NCI-H1436 (cell line): ENCODE results near the gene C1orf105.

Experiments used
- DNase-seq: peaks from one replicate; lab custom pipeline; 2025; lab: John Stamatoyannopoulos, UW

Gene C1orf105

DNA sequence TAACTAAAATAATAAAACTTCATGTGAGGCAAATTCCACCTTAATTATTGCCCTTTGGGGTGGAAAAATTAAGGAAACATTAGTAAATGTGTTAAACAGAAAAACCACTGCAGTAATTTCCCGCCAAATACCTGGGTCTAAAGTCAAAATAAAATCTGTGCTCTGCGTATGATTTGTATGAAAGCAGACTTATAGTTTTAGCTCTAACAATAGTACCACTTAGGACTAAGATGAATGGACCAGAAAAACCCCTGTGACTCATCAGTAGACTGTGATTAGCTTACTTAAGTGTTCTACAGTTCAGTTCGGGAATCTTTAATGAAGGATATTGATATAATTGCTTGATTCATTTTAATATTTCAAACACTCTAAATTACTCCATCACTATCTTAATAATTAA, 23.3 kb upstream of the C1orf105 start:
- DNase-seq: no peak

DNA sequence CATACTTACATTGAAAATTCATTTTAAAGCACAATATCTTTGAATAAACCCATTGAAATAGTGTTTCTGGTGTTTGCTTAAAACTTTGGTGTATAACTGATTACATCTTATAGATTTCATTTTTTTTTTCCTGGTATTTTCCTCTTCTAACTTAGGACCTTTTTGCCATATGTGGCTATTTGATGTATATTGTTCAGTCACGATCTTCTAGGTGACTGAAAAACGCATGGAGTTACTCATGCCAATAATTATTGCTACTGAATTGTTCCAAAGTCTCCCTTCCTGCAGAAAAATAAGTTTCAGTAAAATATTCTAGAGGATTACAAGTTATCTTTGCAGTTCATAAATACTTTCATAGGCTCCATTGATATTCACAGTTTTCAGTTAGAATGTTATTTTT, 22.9 kb upstream of the C1orf105 start:
- DNase-seq: no peak

DNA sequence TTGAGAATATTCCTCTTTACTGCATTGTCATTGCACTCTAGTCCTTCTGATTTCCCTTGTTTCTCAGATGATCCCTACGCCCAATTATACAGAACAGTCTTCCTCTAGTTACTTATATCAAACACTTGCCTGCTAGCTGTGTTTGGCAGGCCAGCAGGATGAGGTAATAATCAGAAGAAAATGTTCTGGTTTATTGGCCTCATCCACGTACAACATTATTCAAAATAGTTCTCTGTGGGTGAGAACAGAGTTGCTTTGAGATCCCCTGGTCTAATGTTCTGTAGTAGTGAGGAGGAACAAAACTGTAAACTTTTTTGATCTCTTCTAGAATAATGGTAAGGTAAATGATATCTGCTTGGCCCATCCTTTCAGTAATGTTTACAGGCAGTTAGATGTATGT, 22.3 kb upstream of the C1orf105 start:
- no peak for DNase-seq

DNA sequence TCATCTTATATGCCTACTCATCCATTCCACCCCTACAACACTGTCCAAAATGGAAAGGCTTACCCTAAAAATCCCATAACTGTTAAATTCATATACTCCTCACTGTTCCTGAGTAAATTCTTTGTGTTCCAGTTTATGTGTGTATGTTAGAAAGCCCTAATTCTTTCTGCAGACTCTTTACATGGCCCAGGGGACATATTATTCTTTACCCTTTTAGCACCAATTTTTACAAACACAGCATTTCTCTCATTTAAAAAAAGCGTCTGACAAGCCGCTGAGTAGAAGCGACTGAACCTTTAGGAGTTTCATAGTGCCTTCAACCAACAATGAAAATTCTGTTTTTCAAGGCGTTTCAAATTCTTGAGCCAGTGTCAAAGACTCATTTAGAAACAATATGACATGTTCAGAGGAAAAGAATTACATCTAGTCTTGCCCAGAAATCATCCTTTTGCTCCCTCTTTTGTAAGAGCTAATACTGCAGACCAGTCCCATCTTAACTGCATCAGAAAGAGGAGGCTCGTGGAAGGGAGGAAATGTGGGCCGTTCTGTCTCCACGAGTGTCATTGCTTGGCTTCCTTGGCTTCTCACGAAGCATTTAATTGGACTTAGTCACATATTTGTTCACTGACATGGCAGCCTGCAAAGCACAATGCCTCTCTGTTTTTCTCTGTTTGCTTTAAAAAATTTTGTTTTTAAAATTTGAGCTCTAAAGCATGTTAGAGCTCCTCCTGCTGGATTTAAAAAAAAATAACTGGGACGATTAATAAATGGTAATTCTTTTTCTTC, 21.3 kb upstream of the C1orf105 start:
- peak; percentile 16 for DNase-seq

DNA sequence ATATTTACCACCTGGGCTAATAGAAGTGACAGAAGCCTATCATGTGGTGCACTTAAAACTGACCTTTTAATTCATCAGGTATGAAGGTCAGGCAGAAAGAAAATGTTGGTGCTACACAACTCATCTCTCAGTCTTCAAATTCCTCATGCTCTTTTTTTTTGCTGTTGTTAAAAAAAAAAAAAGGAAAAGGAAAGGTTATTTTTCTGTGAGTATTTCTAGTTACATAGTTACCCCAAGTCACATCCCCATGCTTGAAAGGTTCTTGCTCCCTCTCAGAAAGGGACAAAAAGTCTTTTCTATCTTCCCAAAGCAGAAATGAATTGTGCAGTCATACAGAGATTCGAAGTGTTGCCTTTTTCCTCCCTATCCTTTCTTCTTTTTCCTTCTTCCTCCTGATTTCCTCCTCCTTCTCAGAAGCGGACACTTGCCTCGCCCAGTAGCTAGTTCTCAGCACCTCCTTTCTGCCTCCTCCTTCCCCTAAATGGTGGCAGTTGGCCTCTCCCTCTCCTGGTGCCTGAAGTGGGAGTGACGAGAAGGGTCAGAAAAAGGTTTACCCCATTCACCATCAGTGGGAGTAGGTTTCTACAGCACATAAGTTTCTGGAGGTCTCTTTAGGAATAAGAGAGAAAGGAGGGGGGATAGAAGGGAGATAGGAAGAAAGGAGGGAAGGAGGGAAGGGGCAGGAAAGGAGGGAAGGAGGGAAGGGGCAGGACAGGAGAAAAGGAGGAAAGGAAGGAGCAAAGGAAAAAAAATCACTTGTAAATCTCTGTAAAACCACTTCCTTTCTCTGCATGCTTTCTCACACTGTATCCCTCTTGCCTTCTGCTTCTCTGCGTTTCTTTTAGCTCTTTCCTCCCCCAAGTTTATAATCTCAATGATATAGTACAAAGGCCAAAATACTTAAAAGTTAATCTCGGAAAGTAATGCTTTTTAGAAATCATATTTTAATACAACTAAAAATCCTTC, 20.4 kb upstream of the C1orf105 start:
- no peak for DNase-seq

DNA sequence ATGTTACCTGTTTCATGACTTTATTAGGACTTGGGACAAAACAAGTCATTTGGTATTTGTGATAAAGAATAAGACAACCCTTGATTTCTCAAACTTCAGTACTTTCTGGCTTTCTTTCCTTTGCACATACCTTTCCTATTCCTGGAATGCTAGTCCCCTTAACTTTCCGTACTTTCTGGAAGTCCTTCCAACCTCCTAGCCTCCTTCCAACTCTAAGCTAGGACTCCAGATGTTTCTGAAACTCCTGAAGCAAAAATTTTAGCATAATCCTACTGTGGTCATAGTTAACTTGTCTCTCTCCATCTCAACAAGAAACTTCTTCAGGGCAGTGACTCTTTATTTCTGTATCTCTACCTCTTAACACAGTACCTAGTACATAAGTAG, 19.8 kb upstream of the C1orf105 start:
- DNase-seq: no peak

DNA sequence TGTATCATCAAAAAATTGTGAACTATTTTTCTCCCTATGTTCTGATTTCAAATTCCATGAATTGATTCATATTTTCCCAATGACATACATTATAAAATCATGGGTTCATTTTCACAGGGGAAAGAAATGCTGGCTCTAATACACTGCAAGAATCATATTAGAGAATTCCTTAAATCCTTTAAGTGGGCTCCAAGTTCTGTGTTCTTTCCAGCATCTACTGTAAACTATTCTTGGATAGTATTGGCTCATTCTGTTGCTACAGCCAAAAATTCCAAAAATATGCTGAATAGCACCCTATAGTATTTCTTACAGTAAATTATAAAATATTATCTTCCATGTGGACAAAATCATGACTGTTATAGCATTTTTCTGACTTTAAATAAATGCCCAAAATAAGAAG, 19.0 kb upstream of the C1orf105 start:
- DNase-seq: no peak

DNA sequence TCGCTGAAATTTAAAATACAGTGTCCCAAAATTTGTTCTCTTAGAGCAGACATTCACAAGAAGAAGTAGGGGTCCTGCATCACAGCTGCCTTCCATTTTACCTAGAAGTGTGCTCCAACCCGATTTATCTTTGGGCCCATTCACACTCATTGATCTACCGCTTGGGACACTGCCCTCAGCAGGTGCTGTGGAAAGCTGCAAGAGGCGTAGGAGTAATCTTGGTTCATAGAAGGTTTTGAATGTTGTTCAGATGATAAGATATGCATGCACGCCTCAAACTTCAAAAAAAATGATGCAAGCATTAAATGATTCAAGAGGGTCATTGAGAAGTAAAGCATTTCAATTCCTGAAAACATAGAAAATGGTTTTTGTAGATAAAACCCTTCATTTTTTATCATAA, 18.6 kb upstream of the C1orf105 start:
- no peak for DNase-seq

DNA sequence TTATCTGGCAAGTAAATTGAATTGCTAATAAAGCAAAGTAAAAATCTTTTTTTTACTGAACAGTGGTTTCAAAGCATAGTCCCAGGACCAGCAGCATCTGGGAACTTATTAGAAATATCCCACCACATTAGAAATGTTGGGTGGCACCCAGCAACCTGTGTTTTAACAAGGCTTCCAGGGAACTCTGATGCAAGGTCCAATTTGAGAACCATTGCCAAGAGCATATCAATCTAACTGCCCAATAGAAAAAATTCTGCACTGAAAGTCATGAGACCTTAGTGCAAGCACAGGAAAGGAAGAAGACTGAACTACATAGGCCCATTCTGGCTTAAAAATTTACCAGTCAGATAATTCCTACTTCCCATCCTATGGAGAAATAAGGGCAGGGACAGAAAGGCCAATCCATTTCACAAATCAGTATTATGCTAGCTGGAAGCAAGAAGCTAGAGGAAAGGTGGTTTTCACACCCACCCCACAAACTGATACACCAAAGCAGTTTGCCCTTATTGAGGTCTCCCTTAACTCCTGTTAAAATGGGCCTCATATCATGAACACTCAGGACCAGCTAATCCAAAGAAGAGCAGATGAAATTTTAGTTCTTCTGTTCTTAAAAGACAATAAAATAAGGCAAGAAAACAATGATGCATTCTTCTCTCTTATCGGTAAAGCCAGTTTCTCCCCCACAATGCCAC, 17.5 kb upstream of the C1orf105 start:
- DNase-seq: no peak

DNA sequence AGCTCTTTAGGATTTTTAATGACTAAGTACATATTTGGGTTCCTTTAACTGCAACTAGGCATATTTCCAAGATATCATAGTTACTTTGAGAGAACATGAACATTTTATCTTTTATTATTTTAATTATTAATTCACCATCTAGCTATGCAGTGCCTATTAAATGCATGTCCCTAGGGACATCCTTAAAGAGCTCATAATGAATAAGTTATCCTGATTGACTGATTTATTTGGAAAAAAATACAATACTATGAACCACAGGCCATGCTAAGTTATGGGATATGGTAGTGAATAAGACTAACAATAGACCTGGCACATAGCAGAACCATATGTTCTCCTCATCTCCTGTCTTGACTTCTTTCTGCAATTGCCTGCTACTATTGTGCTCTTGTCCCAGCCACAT, 16.4 kb upstream of the C1orf105 start:
- no peak for DNase-seq

DNA sequence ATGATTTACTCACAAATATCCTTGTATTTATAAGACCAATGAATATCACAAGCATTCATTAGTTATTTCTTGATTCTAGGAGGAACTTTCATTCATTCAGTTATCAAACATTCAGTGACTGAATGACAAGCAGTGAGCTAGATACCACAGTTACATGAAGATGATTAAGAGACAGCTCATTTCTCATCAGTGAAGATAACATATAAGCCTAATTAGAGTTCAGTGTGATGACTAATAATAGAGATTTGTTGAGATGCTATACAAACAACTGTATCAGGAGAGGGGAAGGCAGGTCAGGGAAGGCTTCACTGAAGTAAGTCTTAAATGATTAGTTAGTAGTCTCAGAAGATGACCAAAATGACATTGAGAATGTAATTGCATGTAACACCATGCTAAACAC, 14.6 kb upstream of the C1orf105 start:
- DNase-seq: no peak

DNA sequence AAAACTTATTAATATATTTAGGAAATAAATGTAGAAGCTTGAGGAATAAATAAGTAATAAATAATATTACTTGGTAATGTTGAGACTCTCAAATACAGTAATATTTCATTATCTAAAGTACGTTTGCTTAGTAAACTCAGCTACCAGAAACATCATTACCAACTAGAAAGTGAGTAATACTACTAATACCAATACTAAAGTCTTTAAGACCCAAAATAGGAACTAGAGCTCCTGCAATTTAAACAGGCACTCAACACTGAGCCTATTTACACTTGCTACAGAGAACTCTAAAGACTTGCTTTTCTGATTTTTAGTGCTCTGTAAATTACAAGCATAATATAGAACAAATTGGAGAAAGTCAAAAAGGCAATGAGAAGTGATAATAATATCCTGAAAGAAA, 13.5 kb upstream of the C1orf105 start:
- DNase-seq: no peak

DNA sequence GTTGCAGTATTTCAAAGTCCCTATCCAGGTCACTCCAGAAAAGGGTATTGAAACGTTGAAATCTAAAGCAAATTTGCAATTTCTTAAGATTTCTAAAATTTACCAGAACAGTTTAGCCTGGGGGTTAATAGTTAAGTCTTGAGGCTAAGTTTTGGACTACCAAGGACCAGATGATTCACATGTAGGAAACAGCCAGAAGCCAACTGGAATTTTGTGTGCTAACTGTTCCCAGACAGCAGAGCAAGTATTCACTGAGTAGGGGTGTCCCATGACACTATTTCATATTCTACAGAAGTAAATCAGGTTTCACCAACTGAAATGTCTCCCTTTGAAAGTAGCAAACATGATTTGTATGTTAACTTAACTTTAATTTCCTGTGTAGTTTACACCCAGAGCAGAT, 11.5 kb upstream of the C1orf105 start:
- DNase-seq: no peak

DNA sequence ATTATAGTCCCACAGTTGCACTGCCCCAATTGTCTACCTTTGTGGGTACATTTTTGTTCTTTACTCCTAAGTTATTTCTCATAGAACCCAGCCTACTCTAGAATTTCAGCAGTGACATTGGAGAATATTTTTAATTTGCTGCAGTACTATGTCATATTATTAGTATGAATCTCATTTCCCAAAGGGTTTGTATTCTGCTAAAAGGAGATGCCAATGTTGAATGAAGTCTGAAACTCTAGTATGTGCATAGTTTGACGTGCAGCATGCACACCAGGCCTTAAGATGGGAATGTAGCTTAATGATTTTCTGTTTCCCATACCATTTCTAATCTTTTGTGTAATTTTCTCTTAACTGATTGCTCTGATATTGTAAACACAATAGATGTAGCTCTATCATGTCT, 10.5 kb upstream of the C1orf105 start:
- DNase-seq: no peak

DNA sequence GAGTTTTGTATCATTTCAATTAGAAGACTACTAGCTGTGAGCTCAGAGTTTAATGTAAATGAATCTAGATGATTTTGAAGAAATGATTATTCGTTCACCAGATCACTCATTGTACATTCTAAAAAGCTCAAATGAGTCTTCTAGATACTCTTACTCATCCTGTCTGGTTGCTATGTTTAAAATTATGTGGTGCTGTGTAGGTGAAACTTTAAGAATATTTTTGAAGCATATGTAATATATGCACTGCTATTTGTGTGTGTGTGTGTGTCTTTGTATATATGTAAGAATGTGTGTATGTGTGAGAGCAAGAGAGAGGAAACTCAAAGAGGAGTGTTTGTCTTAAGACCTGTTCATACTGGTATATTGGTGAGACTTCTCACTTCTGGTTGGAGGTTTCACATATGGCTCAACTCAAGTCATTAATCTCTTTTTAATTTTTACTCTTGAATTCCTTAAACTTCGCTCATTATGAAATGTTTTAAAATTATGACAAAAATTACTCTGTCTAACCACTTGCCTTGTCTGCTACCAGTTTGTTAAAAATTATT, 8.6 kb upstream of the C1orf105 start:
- DNase-seq: no peak

DNA sequence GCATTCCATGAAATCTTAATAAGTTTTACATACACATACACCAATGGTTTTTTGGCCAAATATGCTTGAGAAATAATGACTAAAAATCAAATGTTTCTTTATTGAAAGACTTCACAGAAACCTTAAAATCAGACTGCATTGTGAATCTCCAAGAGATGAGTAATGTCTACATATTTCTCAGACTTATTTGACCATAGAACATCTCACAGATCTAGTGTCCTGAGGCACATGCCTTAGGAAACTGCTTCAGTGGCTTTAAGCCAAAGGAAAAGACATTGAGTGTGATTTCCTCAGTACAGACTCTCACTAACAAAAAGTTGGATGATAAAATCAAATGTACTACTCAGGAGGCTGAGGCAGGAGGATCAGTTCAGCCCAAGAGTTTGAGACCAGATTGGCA, 6.2 kb upstream of the C1orf105 start:
- no peak for DNase-seq

DNA sequence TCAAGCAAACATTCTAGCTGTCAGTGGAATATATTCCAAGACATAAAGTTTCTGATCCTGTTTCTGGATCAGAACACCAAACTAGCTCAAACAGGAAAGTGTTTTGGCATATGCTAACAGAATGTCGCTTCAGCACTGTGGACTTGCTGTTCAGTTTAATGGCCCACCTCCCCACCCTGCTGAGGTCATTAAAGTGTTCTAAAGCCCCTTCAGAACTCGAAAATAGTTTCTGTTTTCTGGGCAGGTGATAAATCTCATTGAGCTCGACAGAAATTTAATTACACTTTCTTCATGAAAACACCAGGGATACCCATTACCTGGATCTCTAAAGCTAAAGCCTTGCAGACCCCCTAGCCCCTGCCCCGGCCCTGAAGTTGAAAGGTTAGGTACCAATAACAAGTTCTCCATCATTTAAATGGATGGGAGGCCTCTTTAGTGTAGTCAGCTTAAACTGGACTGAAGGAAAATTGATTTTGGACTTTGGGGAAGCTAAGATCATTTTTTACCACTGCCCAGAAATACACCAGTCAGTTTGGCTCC, 3.9 kb upstream of the C1orf105 start:
- no peak for DNase-seq

DNA sequence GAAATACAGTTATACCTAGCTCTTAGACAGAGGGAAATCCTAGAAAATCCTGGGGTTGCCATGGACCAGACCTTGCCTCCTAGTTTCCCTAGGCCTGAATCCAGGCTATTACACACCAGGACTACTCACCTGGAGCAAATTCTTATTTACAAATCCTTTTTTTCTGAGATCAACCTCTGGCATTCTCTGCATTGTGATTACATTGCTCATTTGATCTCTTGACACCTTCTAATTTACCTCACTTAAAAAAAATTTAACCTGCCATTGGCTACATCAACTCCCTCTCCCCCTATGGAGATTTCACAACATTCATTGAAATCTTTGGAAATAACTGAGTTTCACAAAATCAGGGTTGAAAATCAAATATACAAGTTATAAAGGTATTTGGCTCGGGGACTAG, 2.9 kb upstream of the C1orf105 start:
- no peak for DNase-seq

DNA sequence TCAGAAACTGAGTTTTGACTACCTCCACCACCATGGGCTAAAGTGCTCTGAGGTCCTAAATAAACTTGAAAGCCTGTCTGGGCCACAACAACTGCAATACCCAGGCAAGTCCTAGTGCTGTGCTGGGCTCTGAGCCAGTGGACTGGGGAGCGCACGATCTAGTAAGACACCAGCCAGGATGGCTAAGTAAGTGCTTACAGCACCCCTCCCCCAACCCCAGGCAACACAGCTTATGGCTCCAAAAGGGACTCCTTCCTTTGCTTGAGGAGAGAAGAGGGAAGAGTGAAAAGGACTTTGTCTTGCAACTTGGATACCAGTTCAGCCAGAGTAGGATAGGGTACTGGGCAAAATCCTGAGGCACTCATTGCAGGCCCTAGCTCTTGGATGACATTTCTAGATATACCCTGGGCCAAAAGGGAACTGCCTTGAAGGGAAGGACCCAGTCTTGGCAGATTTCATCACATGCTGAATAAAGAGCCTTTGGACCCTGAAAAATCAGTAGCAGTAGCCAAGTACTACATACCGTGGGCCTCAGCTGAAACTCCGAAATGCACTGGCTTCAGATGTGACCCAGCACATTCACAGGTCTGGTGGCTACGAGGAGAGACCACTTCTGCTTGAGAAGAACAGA, 1.6 kb downstream of the C1orf105 start:
- DNase-seq: no peak

DNA sequence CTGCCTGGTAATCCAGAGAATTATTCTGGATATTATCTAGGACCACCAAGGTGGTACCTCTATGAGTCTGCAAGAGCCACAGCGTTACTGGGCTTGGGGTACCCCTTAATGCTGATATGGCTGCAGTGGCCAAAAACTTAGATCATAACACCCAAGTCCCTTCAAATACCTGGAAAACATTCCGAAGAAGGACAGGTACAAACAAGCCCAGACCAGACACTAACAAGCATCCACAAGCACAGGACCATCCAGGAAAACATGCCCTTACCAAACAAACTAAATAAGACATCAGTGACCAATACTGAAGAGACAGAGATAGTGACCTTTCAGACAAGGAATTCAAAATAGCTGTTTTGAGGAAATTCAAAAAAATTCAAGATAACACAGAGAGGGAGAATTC, 2.9 kb downstream of the C1orf105 start:
- DNase-seq: no peak

DNA sequence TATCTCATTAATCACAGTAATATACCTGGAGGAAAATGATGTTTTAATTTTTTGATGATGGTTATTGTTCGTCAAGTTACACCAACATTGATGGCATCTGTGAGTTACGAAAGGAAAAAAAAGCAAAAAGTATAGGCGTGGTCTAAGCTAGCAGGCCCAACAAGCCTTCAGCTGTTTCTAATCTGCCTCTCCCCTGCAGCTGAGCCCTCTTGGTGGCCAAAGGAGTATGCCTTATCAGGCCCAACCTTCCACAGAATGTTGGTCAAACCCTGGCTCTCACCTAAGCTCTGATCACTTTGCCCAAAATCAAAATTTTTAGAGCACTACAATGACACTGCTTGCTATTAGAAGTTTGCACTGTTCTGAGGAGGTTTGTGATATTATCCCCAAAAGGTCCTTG, 4.9 kb downstream of the C1orf105 start:
- no peak for DNase-seq

DNA sequence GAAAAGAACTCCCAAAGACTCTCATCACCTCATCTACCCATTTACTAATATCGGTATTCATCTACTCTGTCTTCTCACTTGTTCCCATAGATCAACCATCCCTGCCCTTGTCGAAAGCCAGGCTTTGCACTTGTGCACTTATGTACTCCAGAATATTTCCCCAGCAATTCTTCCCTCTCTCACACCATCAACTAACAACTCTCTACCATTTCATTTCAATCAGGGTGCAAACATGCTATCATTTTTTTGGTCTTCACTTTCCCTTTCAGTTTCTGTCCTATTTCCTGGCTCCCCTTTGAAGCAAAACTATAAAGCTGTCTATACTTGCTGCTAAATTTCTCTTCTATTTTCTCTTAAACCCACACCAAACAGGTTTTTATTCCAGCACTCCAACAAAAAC, 6.7 kb downstream of the C1orf105 start:
- DNase-seq: no peak
